HS-27A (cell line): ENCODE results near the gene RPS23.

Experiments used
- DNase-seq: peaks from one replicate; pipeline ENCODE4 v3.0.0-alpha.2; 2012; ENCODE audit warnings: low read depth, missing footprints

Gene RPS23

DNA sequence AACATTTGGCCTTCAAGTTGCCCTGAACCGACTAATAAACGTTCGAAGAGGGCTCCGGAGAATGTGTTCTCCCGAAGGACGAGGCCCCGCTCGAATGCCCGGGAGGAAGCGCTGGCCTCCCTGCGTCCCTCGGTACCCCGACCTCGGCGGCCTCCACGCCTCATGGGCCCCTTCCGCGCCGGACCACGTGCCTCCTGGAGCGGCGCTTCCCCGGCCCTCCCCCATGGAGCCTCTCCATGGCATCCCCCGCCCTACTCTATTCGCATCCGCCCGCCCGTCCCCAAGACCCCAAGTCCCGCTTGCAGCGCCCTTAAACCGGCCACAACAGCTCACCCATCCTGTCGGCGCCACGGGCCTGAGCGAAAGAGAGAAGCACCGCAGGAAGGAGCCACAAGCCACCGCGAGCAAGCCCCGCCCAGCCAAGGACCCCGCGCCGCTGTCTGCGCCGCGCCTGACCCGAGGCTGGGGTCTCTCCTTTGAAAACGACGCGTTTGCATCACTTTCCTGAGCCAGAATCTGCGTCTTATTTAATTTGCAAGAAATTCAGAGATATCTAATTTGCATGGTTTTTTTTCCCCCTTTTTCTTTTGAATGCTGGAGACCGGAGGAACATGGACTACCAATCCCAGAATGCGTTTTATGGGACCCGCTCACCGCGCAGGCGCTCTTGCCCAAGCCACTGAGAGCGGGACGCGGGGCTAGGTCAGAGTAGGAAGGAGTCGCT lies at the start of gene RPS23:
TSS of gene RPS23 (minus strand) at position 368 of the 724 bp plus-strand sequence. CDS start at position 337, 31 bp downstream.
- peak; percentile 66 for DNase-seq

DNA sequence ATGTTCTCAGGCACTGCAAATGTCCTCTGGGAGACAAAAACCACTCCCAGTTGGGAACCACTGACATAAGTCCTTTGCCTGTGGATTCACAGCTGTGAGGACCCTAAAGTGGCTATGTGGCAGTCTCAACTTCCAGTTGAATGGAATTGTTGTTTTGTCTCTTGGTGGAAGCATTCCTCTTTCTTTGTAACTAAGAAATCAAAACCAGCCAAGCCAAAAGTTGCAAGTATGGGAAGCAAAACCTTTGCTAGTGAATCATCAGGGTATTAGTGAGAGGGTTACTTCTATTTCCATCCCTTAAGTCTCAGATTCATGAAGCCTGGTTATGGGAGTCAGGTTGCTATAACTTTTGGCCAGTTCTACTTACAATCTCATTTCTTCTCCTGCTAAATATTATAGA lies 49.8 kb upstream of the RPS23 start:
- no peak for DNase-seq

- DNase-seq, result no peak
Observed at GRCh38 chr5:82325996-82326395, 47.8 kb upstream of the RPS23 start.

- DNase-seq, result no peak
Observed at GRCh38 chr5:82325155-82325554, 47.0 kb upstream of the RPS23 start.

DNA sequence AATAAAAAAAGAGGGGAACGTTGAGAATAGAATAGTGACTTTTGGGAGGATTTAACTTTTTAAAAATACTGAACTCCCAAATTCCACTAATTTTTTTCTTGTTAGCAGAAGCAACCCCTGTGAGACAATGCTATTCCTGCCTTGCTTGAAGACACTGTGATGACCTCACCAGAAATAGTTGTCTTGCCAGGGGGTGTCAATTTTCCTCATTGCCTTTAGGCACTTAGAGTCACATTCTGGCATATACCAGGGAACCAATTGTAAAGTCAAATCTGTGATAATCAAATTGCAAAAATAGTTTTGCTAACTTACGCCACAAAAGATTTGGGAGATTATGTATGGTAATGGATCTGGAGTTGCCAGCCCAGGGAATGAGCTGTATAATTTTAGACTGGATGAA lies 42.8 kb upstream of the RPS23 start:
- DNase-seq, result no peak

DNA sequence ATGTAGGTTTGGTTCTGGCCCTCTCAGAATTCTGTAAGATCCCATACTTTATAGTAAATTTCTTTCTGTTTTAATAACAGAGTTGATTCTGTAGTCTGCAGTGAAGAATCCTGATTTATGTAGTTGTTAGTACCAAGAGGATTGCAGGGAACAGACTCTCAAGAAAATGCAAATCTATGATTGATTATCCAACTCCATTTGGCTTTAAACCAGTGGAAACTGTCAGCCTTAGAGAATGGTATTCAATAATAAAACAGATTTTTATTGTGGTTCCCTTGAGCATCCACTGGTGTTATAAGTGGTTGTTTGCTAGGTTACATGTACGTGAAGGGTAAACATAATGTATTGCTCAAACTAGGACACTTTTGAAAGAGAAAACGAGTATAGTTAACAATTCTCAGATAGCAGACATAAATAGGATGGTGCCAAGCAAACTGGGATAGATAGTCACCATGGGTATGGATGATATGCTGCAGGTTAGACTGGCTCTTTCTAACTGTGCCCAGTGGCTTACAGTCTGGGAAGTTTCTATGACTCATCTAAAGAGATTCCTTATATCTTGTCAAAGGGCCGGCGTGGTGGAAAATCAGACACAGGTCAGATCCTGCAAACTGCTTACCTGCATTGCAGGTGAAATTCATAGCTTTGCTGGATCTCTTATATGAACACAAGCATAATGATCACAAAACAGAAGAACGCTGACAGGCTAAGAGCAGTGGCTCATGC lies 41.7 kb upstream of the RPS23 start:
- no peak for DNase-seq

DNA sequence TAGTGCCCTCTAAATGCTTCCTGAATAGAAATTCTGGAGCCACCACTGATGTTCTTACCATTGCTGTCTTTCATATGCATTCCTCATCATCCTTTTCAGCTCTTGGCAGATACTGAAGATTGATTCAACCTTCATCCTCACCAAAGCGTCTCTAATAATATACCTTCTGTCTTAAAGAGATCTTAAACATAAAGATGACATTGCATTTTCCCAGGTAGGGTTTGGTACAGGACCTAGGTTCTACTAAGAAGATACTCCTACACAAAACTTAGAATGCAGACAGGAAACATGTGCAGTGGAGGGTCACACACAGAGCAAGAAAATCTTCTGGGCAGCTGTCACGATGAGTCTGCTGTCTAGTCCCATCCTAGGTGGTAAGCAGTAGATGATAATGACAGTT lies 41.0 kb upstream of the RPS23 start:
- no peak for DNase-seq

- no peak for DNase-seq
Observed at GRCh38 chr5:82314964-82315758, 37.0 kb upstream of the RPS23 start.

GRCh38 chr5:82313016-82313415 lies 34.9 kb upstream of the RPS23 start:
- no peak for DNase-seq

GRCh38 chr5:82312373-82312856 lies 34.3 kb upstream of the RPS23 start:
- no peak for DNase-seq

GRCh38 chr5:82309091-82309531 lies 31.0 kb upstream of the RPS23 start:
- no peak for DNase-seq

GRCh38 chr5:82308416-82308815 lies 30.3 kb upstream of the RPS23 start:
- no peak for DNase-seq

- DNase-seq, result no peak
Observed at GRCh38 chr5:82307451-82307850, 29.3 kb upstream of the RPS23 start.

DNA sequence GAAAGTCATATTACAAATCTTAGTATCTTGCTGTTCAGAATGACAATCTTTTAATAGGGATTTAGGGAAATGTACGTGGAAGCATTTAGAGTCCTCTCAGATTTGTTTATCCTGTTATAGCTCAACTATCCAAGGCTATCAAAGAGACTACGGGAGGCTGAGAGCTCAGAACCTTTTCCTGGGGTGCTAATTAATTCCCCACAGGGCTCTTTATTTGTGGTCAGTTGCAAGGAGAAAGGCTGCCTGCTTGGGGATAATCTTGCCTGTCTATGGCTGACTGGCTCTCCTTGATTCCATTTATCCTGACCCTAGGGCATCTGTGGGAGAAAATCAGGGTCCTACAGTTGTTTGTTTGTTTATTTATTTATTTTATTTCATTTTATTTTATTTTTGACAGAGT lies 28.0 kb upstream of the RPS23 start:
- DNase-seq, result no peak

- no peak for DNase-seq
Observed at GRCh38 chr5:82301190-82301589, 23.0 kb upstream of the RPS23 start.

DNA sequence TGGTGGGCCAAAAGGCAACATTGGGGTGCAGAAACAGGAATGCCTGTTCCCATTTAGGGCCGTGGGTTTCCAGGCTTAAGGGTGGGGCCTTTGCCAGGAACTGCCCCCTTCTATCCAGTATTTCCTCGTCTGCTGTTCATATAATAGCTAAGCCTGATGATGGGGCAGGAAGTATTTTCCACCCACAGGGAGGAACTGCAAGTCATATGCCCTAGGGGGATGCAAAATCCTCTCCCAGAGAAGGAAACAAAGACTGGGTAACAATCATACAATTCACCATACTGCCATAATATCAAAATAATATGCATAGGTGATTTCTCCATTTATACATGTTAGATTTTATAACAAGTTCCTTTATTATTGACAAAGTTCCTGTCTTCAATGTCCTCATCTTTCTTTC lies 20.5 kb upstream of the RPS23 start:
- DNase-seq, result no peak

- no peak for DNase-seq
Observed at GRCh38 chr5:82297711-82298110, 19.6 kb upstream of the RPS23 start.

DNA sequence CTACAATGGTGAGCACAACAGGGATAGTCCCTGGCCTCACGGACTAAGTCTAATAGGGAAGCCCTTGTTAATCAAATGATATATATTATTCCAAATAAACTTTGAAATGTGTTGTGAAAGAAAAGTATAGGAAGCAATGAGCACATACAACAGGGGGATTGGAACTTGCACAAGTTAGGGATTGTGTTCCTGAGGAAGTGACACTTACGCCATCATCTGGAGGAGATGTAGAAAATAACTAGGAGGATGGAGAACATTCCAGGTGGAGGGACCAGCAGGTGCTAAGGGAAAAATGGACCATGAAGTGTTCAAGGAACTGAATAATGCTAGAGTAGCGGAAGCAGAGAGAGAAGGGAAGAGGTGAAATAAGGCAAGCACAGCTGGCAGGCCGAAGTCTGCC lies 18.8 kb upstream of the RPS23 start:
- no peak for DNase-seq

DNA sequence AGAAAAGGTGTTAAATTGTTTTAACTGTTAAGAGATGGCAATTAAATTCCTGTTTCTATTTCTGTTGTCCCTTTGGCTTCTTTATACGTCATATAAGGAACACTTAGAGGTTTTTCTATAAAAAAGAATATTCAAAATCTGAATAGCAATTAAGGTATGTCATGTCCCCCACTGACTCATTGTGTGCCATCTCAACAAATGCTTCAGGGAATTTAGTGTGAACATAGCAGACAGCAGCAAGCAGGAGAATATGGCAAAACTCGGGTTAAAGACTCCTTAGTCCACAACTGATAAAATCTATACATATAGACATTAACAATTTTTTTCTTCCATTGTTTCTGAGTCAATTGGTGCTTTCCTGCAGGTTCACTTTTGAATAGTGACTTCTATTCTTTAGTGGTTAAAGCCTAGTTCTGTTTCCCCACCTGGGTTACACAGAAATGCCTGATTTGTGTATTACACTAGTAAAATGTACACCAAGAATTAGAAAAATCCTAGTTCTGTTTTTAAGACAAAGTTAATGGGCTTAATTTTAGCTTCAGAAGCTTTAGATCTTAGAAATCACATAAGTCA lies 17.9 kb upstream of the RPS23 start:
- DNase-seq, result no peak

GRCh38 chr5:82295144-82295543 lies 17.0 kb upstream of the RPS23 start:
- DNase-seq, result no peak

DNA sequence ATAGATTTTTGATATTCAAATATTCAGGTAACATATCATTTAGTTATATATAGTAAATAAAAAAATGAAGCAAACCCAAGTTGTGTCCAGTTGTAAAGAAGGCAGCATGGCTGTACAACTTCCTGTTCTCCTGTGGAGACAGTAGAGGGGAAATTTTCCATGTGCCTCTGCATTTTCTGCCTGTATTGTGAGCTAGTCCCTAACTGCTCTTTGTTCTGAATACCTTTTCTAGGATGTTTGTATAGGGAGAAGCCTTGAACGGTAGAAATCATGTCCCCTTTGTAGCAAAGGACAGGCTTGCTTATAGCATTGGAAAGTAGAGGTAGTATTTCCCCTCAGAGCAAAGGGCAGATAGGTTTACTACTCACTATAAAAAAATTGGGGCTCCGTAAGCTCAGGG lies 13.3 kb upstream of the RPS23 start:
- no peak for DNase-seq

- no peak for DNase-seq
Observed at GRCh38 chr5:82290908-82291307, 12.8 kb upstream of the RPS23 start.
